ENCODE data around the gene EN1.

The EN1 gene

GRCh38 chr2:118830881-118831280 lies 16.6 kb downstream of the EN1 start:
- no peak overlapping the region for H3K27ac ChIP-seq (replicated peaks)
- no peak for TF ChIP-seq SPI1 (IDR thresholded peaks at IDR 0.05; ENCODE audit: borderline replicate concordance, low read depth)
- H3K4me3 ChIP-seq (replicated peaks; ENCODE audit: insufficient read depth, low read length): no peak overlapping the region
- peaks cover 64% of the 10 kb centered on the region for H3K27me3 ChIP-seq (ENCODE audit: insufficient read depth, poor library complexity, severe bottlenecking)
- no peak for DNase-seq (ENCODE audit: low read depth in 1 of 2, low spot score in 1 of 2)

GRCh38 chr2:118830118-118830517 lies 17.3 kb downstream of the EN1 start:
- DNase-seq (ENCODE audit: low read depth in 1 of 2, low spot score in 1 of 2): no peak

GRCh38 chr2:118826093-118826492 lies 21.4 kb downstream of the EN1 start:
- no peak for TF ChIP-seq POLR2AphosphoS5 (IDR thresholded peaks at IDR 0.05; ENCODE audit: low read depth)
- no peak for TF ChIP-seq SPI1 (IDR thresholded peaks at IDR 0.05; ENCODE audit: borderline replicate concordance, low read depth)
- no peak for TF ChIP-seq REST (IDR thresholded peaks at IDR 0.05; ENCODE audit: insufficient replicate concordance, low read depth)
- no peak for TF ChIP-seq CTCF (IDR thresholded peaks at IDR 0.05; ENCODE audit: insufficient read depth, low read length)
- no peak for TF ChIP-seq GABPA (IDR thresholded peaks at IDR 0.05; ENCODE audit: low read depth)
- Histone ChIP-seq H3K27me3 (ENCODE audit: insufficient read depth, poor library complexity, severe bottlenecking) (peaks cover 42% of the 10 kb centered on the region), H3K4me3 (replicated peaks; ENCODE audit: insufficient read depth, low read length) (no peak overlapping the region), H3K27ac (replicated peaks) (no peak overlapping the region)
- DNase-seq (ENCODE audit: low read depth in 1 of 2, low spot score in 1 of 2): no peak

More at GRCh38 chr2:118830118-118830517, 17.3 kb downstream of the EN1 start:
- peaks cover 56% of the 10 kb centered on the region for H3K27me3 ChIP-seq (ENCODE audit: insufficient read depth, poor library complexity, severe bottlenecking)
- no peak for TF ChIP-seq CTCF (IDR thresholded peaks at IDR 0.05; ENCODE audit: insufficient read depth, low read length)
- TF ChIP-seq REST (IDR thresholded peaks at IDR 0.05; ENCODE audit: insufficient replicate concordance, low read depth): no peak
- no peak for TF ChIP-seq POLR2AphosphoS5 (IDR thresholded peaks at IDR 0.05; ENCODE audit: low read depth)
- TF ChIP-seq SPI1 (IDR thresholded peaks at IDR 0.05; ENCODE audit: borderline replicate concordance, low read depth): no peak
- TF ChIP-seq GABPA (IDR thresholded peaks at IDR 0.05; ENCODE audit: low read depth): no peak
- no peak overlapping the region for H3K27ac ChIP-seq (replicated peaks)
- no peak overlapping the region for H3K4me3 ChIP-seq (replicated peaks; ENCODE audit: insufficient read depth, low read length)

- TF ChIP-seq SPI1 (IDR thresholded peaks at IDR 0.05; ENCODE audit: borderline replicate concordance, low read depth) (no peak), POLR2AphosphoS5 (IDR thresholded peaks at IDR 0.05; ENCODE audit: low read depth) (no peak), REST (IDR thresholded peaks at IDR 0.05; ENCODE audit: insufficient replicate concordance, low read depth) (no peak), CTCF (IDR thresholded peaks at IDR 0.05; ENCODE audit: insufficient read depth, low read length) (no peak), GABPA (IDR thresholded peaks at IDR 0.05; ENCODE audit: low read depth) (no peak)
- Histone ChIP-seq H3K4me3 (replicated peaks; ENCODE audit: insufficient read depth, low read length) (no peak overlapping the region), H3K27ac (replicated peaks) (no peak overlapping the region), H3K27me3 (ENCODE audit: insufficient read depth, poor library complexity, severe bottlenecking) (peaks cover 32% of the 10 kb centered on the region)
- no peak for DNase-seq (ENCODE audit: low read depth in 1 of 2, low spot score in 1 of 2)
Measured at GRCh38 chr2:118823633-118824032, 23.8 kb downstream of the EN1 start.

All from HL-60 (cell line).